DOHH2 (cell line): ENCODE data around the gene XPNPEP3.

Experiments used
- H3F3A ChIP-seq: fragments of 200-600 bp; sonication (generic), shearing (Covaris generic); 2 replicates; pipeline ENCODE4 v1.6.0; 2016; ENCODE audit warnings: antibody characterized with exemption, mild to moderate bottlenecking; ENCODE audit not compliant: control insufficient read depth, insufficient read depth
- H3K27ac ChIP-seq: fragments of 200-600 bp; sonication (generic); 2 replicates; pipeline ENCODE4 v1.5.1; 2014; ENCODE audit warnings: low read depth, mild to moderate bottlenecking, low read length, moderate library complexity
- H3K27me3 ChIP-seq: fragments of 200-600 bp; sonication (generic); 2 replicates; pipeline ENCODE4 v1.6.1; 2014; ENCODE audit warnings: mild to moderate bottlenecking, low read length, mixed read lengths; ENCODE audit not compliant: control insufficient read depth
- H3K36me3 ChIP-seq: fragments of 200-600 bp; sonication (generic); 2 replicates; pipeline ENCODE4 v1.6.1; 2014; ENCODE audit warnings: mild to moderate bottlenecking, low read length, moderate library complexity, mixed read lengths; ENCODE audit not compliant: control insufficient read depth
- H3K4me1 ChIP-seq: fragments of 200-600 bp; sonication (generic); 2 replicates; pipeline ENCODE4 v1.6.1; 2014; ENCODE audit warnings: mild to moderate bottlenecking, low read length, mixed read lengths; ENCODE audit not compliant: control insufficient read depth
- H3K4me2 ChIP-seq: fragments of 200-600 bp; sonication (generic); 2 replicates; pipeline ENCODE4 v1.6.0; 2014; ENCODE audit warnings: mild to moderate bottlenecking, low read length, moderate library complexity
- H3K4me3 ChIP-seq: fragments of 200-600 bp; sonication (generic); 2 replicates; pipeline ENCODE4 v1.5.1; 2014; ENCODE audit warnings: mild to moderate bottlenecking, low read length, mixed read lengths
- H3K79me2 ChIP-seq: fragments of 200-600 bp; sonication (generic); 2 replicates; pipeline ENCODE4 v1.6.1; 2014; ENCODE audit warnings: mild to moderate bottlenecking, low read length, mixed read lengths; ENCODE audit not compliant: control insufficient read depth
- H3K9me2 ChIP-seq: fragments of 200-600 bp; sonication (generic); replicated peaks from 2 replicates; pipeline ENCODE4 v1.6.1; 2014; ENCODE audit warnings: mild to moderate bottlenecking, low read length, mixed read lengths; ENCODE audit not compliant: control insufficient read depth
- H3K9me3 ChIP-seq: fragments of 200-600 bp; sonication (generic); 2 replicates; pipeline ENCODE4 v1.6.1; 2014; ENCODE audit warnings: antibody characterized with exemption, low read length, mixed read lengths; ENCODE audit not compliant: control insufficient read depth, insufficient read depth
- H4K20me1 ChIP-seq: fragments of 200-600 bp; sonication (generic); 2 replicates; pipeline ENCODE4 v1.6.0; 2014; ENCODE audit warnings: low read depth, mild to moderate bottlenecking, antibody characterized with exemption, low read length, moderate library complexity; ENCODE audit not compliant: control insufficient read depth, insufficient read depth
- EZH2phosphoT487 ChIP-seq: fragments of 200-600 bp; sonication (generic); IDR thresholded peaks from 2 replicates; pipeline ENCODE4 v1.6.1; 2017; ENCODE audit warnings: borderline replicate concordance, mild to moderate bottlenecking, antibody characterized with exemption, low read length, moderate library complexity, mixed read lengths
- TF ChIP-seq, protein P1 (sequence below): fragments of 200-600 bp; sonication (generic); IDR thresholded peaks from one replicate; pipeline ENCODE4 v1.5.1; 2014; ENCODE audit warnings: antibody characterized with exemption, mild to moderate bottlenecking, low read depth, low read length; ENCODE audit not compliant: poor library complexity, severe bottlenecking

Gene XPNPEP3

DNA sequence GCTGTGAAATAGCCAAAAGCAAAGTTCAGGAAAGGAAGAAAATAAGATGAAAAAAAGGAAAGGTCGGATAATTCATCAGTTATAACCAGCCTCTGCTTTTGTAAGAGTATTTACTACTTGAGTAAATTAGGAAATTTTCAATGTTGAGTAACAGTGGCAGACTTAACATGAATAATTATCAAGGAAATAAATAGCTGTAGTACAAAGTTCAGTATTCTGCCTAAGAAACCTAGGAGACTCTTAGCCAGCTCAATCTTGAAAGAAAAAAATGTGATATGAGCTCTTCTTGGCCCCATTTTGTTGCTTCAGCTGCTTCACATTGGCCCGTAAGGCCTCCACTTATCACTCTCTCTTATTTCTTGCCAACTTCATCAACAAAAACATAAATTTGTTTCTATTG, 22.0 kb downstream of the XPNPEP3 start:
- H3K9me2 ChIP-seq = no peaks in the 10 kb centered on the region
- 0 out of 2 replicates have a peak, but pooled peaks cover 2% of the 10 kb centered on the region for H3K4me1 ChIP-seq
- no peaks in the 10 kb centered on the region for H3F3A ChIP-seq
- H3K27ac ChIP-seq = no peak overlapping the region
- no peaks in the 10 kb centered on the region for H3K79me2 ChIP-seq
- no peak overlapping the region for H3K4me2 ChIP-seq
- no peaks in the 10 kb centered on the region for H3K9me3 ChIP-seq
- no peak overlapping the region for H3K4me3 ChIP-seq
- no peak for TF ChIP-seq EZH2phosphoT487
- TF ChIP-seq, protein P1, sequence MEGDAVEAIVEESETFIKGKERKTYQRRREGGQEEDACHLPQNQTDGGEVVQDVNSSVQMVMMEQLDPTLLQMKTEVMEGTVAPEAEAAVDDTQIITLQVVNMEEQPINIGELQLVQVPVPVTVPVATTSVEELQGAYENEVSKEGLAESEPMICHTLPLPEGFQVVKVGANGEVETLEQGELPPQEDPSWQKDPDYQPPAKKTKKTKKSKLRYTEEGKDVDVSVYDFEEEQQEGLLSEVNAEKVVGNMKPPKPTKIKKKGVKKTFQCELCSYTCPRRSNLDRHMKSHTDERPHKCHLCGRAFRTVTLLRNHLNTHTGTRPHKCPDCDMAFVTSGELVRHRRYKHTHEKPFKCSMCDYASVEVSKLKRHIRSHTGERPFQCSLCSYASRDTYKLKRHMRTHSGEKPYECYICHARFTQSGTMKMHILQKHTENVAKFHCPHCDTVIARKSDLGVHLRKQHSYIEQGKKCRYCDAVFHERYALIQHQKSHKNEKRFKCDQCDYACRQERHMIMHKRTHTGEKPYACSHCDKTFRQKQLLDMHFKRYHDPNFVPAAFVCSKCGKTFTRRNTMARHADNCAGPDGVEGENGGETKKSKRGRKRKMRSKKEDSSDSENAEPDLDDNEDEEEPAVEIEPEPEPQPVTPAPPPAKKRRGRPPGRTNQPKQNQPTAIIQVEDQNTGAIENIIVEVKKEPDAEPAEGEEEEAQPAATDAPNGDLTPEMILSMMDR = no peak
- H3K36me3 ChIP-seq = peaks cover 16% of the 10 kb centered on the region
- no peaks in the 10 kb centered on the region for H4K20me1 ChIP-seq
- H3K27me3 ChIP-seq = no peaks in the 10 kb centered on the region

DNA sequence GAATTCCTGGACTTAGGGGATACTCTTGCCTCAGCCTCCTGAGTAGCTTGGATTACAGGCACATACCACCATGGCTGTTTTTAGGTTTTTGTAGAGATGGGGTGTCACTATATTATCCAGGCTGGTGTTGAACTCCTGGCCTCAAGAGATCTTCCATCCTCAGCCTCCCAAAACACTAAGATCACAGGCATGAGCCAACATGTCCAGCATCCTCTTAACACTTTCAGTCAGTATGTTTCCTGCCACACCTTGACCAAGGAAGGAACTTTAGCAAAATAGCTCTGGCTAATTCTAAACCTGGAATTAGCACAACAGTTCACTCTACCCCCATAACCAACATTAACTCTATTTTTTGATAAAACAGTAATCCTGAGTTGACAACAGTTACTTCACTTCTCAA, 32.2 kb downstream of the XPNPEP3 start:
- no peak overlapping the region for H3K27ac ChIP-seq
- H3K27me3 ChIP-seq = no peaks in the 10 kb centered on the region
- no peaks in the 10 kb centered on the region for H3K9me3 ChIP-seq
- H3K9me2 ChIP-seq = no peaks in the 10 kb centered on the region
- peaks cover 31% of the 10 kb centered on the region for H3K36me3 ChIP-seq
- no peaks in the 10 kb centered on the region for H4K20me1 ChIP-seq
- no peaks in the 10 kb centered on the region for H3F3A ChIP-seq
- H3K4me1 ChIP-seq = no peaks in the 10 kb centered on the region
- no peak overlapping the region for H3K4me2 ChIP-seq
- TF ChIP-seq, protein P1 = no peak
- no peak for TF ChIP-seq EZH2phosphoT487
- no peaks in the 10 kb centered on the region for H3K79me2 ChIP-seq
- H3K4me3 ChIP-seq = no peak overlapping the region

DNA sequence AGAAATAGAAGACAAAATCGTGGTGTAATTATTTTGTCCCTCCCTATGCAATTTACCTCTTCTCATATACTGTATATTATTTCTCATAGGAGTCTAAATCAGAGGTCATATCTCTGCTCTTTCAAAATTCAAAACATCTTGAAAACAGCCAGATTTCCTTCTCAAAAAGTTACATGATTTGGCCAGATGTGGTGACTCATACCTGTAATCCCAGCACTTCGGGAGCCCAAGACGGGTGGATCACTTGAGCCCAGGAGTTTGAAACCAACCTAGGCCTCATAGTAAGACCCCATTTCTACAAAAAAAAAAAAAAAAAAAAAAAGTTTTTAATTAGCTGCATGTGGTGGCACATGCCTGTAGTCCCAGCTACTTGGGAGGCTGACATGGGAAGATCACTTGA, 33.9 kb downstream of the XPNPEP3 start:
- no peaks in the 10 kb centered on the region for H3K4me1 ChIP-seq

More for the DNA sequence above, 33.9 kb downstream of the XPNPEP3 start:
- peaks cover 31% of the 10 kb centered on the region for H3K36me3 ChIP-seq
- no peak overlapping the region for H3K4me2 ChIP-seq
- no peaks in the 10 kb centered on the region for H3K9me3 ChIP-seq
- H3K4me3 ChIP-seq = no peak overlapping the region
- H3F3A ChIP-seq = no peaks in the 10 kb centered on the region
- no peaks in the 10 kb centered on the region for H3K27me3 ChIP-seq
- H3K9me2 ChIP-seq = no peaks in the 10 kb centered on the region
- H3K79me2 ChIP-seq = no peaks in the 10 kb centered on the region
- no peak overlapping the region for H3K27ac ChIP-seq
- TF ChIP-seq EZH2phosphoT487 = no peak
- TF ChIP-seq, protein P1 = no peak
- no peaks in the 10 kb centered on the region for H4K20me1 ChIP-seq
